HG02623 (cell line): ENCODE measurements around the gene SPTBN1.

Experiments used
- ATAC-seq: cut with Tn5 transposase; IDR thresholded peaks from one replicate; pipeline ENCODE4 v1.9.1; 2021; ENCODE audit warnings: moderate library complexity; ENCODE audit not compliant: unreplicated experiment

The SPTBN1 gene

GRCh38 chr2:54570925-54571694 is 115.0 kb downstream of the SPTBN1 start:
- peak; percentile 65 for ATAC-seq

GRCh38 chr2:54572262-54572635 is 116.1 kb downstream of the SPTBN1 start:
- no peak for ATAC-seq

DNA sequence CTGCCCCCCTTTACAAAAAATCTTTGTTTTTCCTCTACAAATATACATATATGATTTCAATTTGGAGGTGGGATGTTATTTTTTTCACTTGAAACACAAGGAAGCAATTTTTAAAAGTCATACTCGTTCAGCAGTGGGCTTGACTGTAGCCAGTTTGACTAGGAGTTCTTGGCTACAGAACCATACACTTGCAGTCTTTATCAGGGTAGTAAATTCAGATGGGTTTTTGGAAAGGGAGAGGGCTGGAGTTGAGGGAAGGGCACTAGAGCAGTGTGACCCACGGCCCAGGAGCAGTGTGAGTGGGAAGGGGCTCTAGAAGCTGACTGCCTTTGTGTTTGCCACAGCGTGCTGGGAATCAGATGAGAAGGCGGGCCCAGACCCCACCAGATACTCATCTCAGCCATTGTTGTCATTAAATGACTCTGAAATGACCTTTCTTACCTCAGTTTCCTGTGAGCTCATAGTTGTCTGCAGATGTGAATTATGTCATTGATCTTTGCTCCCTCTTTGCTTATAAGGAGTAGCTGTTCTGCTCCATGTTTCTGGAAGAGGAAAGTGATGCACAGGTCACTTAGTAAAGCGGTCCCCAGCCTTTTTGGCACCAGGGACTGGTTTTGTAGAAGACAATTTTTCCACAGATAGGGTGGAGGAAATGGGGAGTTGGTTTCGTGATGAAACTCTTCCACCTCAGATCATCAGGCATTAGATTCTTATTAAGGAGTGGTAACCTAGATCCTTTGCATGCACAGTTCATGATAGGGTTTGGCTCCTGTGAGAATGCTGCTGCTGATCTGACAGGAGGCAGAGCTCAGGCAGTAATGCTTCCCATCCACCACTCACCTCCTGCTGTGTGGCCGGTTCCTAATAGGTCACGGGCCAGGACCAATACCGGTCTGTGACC is 116.8 kb downstream of the SPTBN1 start:
- ATAC-seq, result no peak

GRCh38 chr2:54573537-54573919 is 117.4 kb downstream of the SPTBN1 start:
- no peak for ATAC-seq

GRCh38 chr2:54574107-54574859 is 118.2 kb downstream of the SPTBN1 start:
- ATAC-seq, result peak; percentile 24

- ATAC-seq, result no peak
Measured at GRCh38 chr2:54574860-54575247, 118.7 kb downstream of the SPTBN1 start.

GRCh38 chr2:54575379-54575888 is 119.3 kb downstream of the SPTBN1 start:
- ATAC-seq, result no peak

GRCh38 chr2:54577035-54577434 is 120.9 kb downstream of the SPTBN1 start:
- ATAC-seq, result no peak

DNA sequence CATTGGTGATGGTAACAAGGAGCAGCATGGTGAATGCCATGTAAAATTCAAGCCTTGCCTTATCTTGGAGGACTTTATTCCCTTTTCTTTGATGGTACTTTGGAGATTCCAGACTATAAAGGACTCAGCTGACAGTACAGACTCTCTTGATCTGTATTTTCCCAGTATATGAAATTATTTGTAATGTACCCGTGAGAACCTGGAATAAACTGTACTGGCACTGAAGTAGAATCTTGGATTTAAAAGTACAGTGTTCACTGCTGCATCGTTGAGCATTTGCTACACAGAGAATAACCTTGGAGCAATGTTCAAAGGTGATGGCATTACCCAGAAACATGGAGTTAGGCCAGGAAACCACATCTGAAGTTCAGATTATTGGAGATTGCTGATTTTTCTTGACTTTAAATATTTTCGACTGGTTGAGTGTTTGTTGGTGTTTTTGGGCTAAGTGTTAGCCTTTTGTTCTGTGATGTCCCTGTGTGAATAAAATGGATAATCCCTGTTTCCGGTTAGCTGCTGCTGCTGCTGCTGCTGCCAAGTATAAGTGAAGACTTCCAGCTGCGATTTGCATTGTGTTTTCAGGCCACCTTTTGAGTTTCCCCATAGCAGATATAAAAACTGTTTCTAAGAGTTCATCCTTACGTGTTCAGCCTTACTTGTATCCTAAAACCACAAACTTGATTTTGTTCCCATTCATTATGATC is 122.0 kb downstream of the SPTBN1 start:
- no peak for ATAC-seq

- ATAC-seq, result no peak
Measured at GRCh38 chr2:54578648-54579045, 122.5 kb downstream of the SPTBN1 start.

GRCh38 chr2:54579061-54579681 is 123.0 kb downstream of the SPTBN1 start:
- no peak for ATAC-seq

DNA sequence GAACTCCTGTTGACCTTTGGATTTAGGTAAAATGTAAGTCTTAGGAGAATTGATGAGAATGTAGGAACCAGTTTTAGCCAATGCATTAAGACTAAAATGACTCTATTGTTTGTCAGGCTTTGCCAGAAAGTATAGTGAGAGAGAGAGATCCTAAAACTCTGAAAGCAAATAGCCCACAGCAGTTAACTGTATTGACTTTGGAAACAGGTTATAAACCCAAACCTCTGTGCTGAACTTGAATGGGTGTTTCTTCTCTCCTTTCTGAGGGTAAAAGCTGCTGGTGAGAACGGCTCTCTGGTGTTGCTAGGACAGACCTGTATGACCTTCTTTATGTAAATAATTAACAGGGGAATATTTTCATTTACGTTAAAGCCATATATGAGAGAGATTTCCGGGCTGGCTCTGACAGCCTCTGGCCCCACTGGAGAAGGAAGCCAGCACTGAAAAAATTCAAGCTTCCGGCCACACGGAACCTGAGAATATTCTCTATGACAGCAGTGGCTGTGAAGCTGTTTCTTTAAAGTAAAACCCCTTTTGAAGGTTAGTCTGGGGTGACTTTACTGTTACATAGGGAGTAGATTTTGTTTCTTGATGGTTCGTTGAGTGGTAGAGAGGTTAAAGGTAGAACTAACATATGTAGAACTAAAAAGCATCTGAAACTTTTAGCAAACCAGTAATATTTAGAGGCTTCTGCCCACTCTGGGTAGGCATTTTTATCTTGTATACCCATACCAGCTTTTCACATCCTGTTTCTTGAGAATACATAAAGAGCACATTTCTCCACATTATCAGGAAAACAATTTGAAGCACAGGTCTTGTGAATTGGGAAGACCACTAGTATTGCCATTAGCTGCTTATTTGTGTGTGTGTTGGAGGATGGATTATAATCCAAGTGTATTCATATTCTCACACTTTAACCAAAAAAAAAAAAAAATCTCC is 123.8 kb downstream of the SPTBN1 start:
- ATAC-seq, result peak; percentile 83

DNA sequence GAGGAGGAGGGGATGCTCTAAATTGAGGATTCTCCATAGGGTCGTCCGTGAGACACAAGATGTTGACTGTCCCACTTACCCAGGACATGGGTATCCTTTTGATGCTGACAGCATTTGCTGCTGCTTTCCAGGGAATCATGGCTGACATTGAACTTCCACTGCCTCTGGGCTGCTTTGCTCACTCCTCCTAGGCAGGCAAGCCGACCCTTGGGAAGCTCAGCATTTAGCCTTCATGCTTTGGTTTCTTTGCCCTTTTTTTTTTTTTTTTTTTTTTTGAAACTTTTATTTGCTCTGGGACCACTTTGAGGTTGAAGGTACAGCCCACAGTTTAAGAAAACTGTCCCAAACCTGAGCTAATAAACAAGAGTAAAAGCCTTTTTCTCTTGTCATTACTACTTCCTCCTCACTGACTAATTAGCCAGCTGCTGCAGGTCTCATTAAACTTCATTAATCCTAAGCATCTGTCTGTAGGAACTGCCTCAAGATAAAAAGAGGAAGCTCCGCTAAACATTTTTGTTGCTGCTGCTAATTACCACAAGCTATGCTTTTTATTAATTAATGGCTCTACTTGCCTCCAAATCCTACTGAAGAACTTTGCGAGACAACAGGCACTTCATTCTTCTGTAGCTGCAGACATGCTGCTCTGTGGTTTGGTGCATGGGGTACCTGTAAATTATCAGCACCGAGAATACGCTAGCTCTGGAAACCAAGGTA is 125.4 kb downstream of the SPTBN1 start:
- peak; percentile 25 for ATAC-seq

GRCh38 chr2:54582987-54583386 is 126.9 kb downstream of the SPTBN1 start:
- ATAC-seq, result no peak

- no peak for ATAC-seq
Measured at GRCh38 chr2:54584598-54584997, 128.5 kb downstream of the SPTBN1 start.

DNA sequence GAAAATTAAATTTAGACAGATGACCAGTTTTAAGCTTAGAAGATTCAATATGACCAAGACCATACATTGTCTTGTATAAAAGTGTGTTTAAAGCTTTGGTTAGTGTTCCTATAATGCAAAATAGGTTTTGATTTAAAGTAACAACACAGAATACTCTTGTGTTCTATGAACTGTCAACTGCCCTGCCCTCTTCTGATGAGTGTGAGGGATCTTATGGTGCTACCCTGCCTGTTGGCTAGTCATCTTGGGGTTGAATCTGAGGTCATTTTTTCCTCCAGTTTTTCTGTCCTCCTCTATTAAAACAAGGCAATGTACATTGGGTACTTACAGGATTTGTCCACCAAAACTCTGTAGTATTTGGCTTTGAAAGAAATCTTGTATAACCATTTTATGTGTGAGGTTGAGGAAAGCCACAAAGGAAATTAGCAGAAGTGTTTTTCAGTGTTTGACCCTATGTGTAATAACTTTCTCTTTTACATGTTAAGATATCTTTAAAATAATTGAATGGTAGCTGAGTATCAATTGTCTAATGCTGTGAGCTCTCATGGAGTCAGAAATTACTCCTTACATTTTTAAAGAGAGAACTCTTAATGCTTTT is 129.1 kb downstream of the SPTBN1 start:
- ATAC-seq, result no peak

DNA sequence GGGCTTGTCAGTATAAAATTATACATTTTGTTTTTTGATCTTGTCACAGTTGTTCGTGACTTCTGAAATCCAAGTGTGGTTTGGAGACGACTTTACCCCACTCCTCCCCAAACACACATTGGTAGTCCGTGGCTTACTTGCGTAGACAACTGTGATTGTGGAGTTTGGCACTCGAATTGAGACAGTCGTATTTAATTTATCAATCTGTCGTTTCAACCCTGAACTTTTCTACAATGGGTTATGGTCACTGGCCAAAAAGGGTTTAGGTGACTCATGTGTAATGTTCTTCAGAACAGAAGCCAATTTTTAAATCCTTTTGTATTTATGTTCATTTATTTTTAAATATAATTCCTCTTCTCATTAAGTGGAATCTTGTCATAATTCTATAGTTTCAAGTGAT is 129.9 kb downstream of the SPTBN1 start:
- ATAC-seq, result no peak

DNA sequence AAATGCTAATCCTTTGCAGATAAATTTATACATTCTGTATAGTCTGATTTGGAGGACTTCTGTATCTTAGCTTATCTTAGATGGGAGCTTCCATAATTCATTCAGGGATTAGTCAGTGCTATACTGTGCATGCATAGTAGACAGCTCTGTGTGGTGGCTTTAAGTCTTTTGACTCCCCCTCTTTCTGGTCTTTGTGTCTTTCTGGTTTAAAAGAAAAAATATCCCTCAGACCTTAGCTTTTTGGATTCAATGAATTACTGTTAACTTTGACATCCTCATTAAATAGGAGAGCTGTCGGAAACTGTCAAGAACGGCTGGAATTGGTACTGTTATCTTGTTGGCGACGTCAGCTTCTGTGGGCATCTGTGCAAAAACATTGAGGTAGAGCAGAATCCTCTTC is 130.4 kb downstream of the SPTBN1 start:
- ATAC-seq, result no peak
